ENCODE data around the gene RBM8A. TPM values are rescaled to one million over a fixed set of nuclear protein-coding genes. Genes with fewer than 3 reads are reported as not detected.
"Not testable (repeated sequence)": the region's sequence is repeated elsewhere in the genome, so short reads cannot be mapped to it uniquely, and the experiment has no call there.

The RBM8A gene
- total RNA-seq, 1 donor from 2014 or later, result 93.8 TPM

DNA sequence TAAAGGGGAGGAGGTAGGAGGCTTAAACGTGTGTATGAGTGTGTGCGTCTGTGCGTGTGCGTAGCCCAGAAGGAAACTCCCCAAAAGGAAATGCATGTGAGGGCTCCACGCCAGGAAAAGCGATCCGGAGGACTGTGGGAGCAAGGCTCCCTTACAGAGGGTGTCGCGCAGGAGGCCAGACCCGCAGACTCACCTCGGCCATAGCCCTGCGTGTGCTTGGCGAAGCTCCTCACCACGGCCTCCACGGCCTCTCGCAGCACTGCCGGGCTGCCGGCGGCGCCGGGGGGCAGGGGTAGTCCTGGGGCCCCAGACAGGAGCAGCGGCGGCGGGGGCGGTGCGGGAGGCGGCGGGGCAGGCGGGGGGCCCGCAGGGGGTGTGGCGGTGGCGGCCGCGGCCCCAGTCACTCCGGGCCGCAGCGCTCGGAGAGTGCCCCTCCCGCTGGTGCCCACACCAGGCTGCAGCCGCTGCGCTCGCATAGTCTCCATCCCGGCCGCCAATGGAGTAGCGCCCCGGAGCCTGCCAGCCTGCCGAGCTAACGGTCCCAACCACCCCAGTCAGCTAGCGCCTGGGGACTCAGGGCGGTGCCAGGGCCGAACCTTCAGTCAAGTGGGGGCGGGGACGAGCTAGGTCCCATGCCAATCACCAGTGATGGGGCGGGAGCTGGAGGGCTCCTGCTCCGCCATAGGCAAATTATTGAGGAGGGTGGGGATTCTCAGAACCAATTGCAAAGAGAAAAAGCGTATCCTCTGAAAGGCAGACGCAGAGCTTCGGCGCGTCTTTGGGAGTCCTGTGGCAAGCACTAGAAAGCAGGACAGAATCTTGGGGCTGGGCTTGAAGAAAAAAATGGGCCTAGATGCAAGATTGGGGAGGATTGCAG lies 30.4 kb upstream of the RBM8A start, which contains the start of gene LIX1L:
TSS of gene LIX1L (minus strand) at position 575 of the 877 bp plus-strand sequence. CDS start at position 485, 90 bp downstream.
- ATAC-seq, result peak; percentile 92
- intact Hi-C loops (cut with DNase I), result no loop called here
- peak; percentile 98 for DNase-seq (ENCODE audit: low spot score)

DNA sequence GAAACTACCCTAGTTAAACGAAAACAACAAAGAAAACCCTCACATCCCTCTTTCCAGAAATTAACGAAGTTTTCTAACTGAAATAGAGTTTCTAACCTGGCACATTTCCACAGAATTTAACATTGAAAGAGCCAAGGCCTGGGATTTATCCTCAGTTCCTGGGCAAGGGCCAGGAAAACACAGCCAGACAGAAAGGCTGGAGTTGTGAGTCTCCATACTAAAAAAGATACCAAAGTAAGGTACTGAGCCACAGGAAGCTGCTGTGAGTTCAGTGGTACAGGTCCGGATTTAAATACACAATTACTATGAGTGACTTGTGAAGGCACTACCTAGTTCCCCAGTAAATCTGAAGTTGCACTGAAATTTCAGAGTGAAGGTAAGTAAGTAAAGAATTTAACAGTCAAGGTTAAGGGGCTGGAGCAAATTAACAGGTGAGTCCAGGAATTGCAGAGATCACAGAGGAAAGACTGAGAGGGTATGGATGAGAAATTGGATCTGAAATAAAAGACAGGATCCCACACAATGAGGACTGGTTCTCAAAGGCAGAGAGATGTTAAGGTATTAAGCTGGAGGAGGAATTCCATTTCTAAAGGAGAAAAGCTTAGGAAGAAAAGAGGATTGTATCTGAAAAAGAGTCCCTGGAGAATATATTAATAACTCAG lies 29.6 kb upstream of the RBM8A start:
- ATAC-seq (no peak), DNase-seq (ENCODE audit: low spot score) (no peak)
- intact Hi-C loops (cut with DNase I), result no loop called here

DNA sequence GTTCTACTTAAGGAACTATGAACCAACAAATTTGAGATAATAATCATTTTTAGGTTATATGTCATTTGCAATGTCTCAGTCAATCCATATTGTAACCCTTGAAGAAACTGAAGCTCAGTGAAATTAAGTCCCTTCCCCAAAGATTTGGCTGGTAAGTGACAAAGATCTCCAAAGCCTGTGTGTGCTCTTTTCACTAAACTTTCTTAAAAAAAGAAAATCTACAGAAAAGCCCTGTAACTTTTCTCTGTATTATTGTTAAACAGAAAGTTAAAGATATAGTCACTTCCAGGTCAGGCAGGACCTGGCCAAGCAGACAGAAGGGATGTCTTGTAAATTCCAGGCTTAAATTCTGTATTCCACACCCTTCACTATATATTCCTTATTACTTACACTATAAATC lies 29.1 kb upstream of the RBM8A start:
- intact Hi-C loops (cut with DNase I), result no loop called here
- DNase-seq (ENCODE audit: low spot score), result no peak
- ATAC-seq, result no peak

DNA sequence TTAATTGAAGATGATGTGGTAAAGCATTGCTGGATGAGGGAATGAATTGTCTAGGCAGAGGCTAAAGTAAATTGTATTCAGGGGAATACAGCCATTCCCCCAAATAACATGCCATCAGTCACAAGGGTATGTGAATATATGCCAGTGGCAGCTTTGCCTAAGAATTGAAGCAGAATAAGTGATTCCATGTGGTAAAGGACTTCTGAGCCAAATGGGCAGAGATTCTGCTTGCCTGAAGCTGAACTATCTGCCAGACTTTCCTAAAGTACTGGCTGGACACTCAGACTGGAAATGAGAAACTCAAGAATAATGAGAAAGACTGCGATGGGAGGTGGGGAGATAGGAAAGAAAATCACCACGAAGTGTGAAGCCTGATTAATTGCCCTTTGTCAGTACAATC lies 28.2 kb upstream of the RBM8A start:
- DNase-seq (ENCODE audit: low spot score) (no peak), ATAC-seq (no peak)
- intact Hi-C loops (cut with DNase I), result no loop called here

DNA sequence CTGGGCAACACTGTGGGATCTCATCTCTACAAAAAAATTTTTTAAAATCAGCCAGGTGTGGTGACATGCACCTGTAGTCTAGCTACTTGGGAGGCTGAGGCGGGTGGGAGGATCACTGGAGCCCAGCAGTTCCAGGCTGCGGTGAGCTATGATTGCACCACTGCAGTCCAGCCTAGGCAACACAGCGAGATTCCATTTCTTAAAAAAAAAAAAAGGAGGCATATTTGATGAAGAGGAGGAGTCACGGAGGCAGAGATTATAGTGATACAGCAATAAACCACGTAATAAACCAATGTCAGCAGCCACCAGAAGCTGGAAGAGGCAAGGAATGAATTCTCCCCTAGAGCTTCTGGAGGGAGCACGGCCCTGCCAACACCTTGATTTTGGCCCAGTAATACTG lies 26.6 kb upstream of the RBM8A start:
- intact Hi-C loops (cut with DNase I), result no loop called here
- ATAC-seq (no peak), DNase-seq (ENCODE audit: low spot score) (no peak)

DNA sequence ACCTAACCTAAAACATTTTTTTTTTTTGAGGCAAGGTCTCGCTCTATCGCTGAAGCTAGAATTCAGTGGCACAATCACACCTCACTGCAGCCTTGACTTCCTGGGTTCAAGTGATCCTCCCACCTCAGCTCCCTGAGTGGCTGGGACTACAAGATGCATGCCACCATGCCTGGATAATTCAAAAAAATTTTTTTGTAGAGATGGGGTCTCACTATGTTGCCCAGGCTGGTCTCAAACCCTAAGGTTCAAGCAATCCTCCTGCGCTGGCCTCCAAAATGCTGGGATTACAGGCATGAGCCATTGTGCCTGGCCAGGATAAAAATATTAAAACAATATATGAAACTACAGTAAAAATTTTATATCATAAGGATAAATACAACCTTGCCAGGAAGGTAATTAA lies 25.6 kb upstream of the RBM8A start:
- ATAC-seq, result no peak
- no peak for DNase-seq (ENCODE audit: low spot score)

GRCh38 chr1:145951526-145951925 lies 24.2 kb upstream of the RBM8A start:
- no peak for DNase-seq (ENCODE audit: low spot score)
- intact Hi-C loops (cut with DNase I), result no loop called here

More for the DNA sequence above, 25.6 kb upstream of the RBM8A start:
- intact Hi-C loops (cut with DNase I), result no loop called here

GRCh38 chr1:145949219-145949618 lies 21.9 kb upstream of the RBM8A start:
- DNase-seq (ENCODE audit: low spot score) (no peak), ATAC-seq (no peak)
- intact Hi-C loops (cut with DNase I), result no loop called here

More at GRCh38 chr1:145951526-145951925, 24.2 kb upstream of the RBM8A start:
- no peak for ATAC-seq

- DNase-seq (ENCODE audit: low spot score), result no peak
- ATAC-seq, result no peak
- intact Hi-C loops (cut with DNase I), result no loop called here
Measured at GRCh38 chr1:145947551-145947950, 20.3 kb upstream of the RBM8A start.

DNA sequence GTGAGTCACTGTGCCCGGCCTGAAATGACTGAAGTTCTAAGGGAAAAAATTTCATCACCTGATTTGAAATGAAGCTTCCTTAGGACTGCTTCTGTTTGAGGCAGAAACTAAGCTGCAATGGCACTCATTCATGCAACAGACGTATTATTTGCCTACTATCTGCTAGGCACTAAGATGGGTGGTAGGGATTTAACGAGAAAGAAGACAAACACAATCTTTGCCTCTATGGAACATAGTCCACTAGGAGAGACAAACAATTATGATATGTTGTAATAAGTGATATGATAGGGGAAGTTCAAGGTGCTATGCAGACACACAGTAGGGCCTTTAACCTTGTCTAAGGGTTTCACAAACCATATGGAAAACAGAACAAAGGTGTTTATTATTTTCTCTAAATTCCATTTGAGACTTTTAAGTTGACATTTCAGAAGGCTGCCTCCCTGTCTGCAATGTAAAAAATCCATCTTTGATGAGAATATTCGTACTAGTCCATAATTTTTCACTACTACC lies 19.2 kb upstream of the RBM8A start:
- ATAC-seq (no peak), DNase-seq (ENCODE audit: low spot score) (no peak)
- intact Hi-C loops (cut with DNase I), result no loop called here

DNA sequence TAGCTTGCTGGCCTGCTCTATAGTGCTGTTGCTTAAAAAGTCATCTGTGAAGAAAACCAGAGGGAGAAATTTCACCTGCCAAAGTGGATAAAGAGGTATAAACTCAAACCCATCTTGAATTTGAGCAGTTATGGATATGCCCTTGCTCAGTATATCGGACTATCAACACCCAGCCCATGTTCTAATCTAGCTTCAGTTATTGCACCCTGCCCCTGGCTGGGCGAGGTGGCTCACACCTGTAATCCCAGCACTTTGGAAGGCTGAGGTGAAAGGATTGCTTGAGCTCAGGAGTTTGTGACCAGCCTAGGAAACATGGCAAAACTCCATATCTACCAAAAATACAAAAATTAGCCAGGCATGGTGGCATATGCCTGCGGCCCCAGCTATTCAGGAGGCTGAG lies 17.2 kb upstream of the RBM8A start:
- DNase-seq (ENCODE audit: low spot score) (no peak), ATAC-seq (no peak)
- intact Hi-C loops (cut with DNase I), result no loop called here

GRCh38 chr1:145942871-145943270 lies 15.6 kb upstream of the RBM8A start:
- DNase-seq (ENCODE audit: low spot score), result no peak
- ATAC-seq, result no peak
- intact Hi-C loops (cut with DNase I), result no loop called here

- ATAC-seq, result no peak
- intact Hi-C loops (cut with DNase I), result no loop called here
Measured at GRCh38 chr1:145942405-145942804, 15.1 kb upstream of the RBM8A start.

GRCh38 chr1:145937436-145937835 lies 10.2 kb upstream of the RBM8A start:
- DNase-seq (ENCODE audit: low spot score) (no peak), ATAC-seq (no peak)
- intact Hi-C loops (cut with DNase I), result no loop called here

More at GRCh38 chr1:145942405-145942804, 15.1 kb upstream of the RBM8A start:
- DNase-seq (ENCODE audit: low spot score), result no peak

GRCh38 chr1:145936247-145936646 lies 9.0 kb upstream of the RBM8A start:
- peak; percentile 76 for ATAC-seq
- DNase-seq (ENCODE audit: low spot score), result no peak
- intact Hi-C loops (cut with DNase I), result no loop called here

DNA sequence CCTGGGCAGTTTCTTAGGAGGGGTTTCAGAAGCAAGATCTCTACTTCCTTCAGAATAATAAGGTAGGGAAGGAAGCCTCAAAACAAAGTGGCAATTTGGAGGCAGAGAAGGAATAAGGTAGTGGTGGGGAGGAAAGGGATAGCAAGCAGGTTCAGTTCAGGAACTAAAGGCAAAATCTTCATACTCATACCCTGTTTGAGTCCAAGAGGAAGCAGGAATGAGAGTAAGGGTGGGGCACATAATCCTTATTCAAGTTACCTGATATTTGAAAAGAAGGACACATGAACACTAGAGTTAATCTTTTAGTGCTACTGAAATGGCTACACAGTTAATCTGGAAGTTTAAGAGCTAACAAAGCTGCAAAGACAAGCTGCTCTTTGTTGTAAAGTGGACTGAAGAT lies 8.4 kb upstream of the RBM8A start:
- no peak for ATAC-seq
- intact Hi-C loops (cut with DNase I), result no loop called here
- no peak for DNase-seq (ENCODE audit: low spot score)

DNA sequence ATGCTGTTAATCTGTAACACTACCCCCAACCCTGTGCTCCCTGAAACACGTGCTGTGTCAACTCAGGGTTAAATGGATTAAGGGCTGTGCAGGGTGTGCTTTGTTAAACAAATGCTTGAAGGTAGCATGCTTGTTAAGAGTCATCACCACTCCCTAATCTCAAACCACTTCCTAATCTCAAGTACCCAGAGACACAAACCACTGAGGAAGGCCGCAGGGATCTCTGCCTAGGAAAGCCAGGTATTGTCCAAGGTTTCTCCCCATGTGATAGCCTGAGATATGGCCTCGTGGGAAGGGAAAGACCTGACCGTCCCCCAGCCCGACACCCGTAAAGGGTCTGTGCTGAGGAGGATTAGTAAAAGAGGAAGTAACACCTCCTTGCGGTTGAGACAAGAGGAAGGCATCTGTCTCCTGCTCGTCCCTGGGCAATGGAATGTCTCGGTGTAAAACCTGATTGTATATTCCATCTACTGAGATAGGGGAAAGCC lies 5.3 kb upstream of the RBM8A start:
- DNase-seq (ENCODE audit: low spot score); intact Hi-C loops (cut with DNase I); ATAC-seq: not testable (repeated sequence)

GRCh38 chr1:145927916-145928643 lies 796 bp upstream of the RBM8A start:
- ATAC-seq, result no peak
- intact Hi-C loops (cut with DNase I), result no loop called here
- DNase-seq (ENCODE audit: low spot score), result no peak

- ATAC-seq, result peak; percentile 5
- intact Hi-C loops (cut with DNase I), result no loop called here
- DNase-seq (ENCODE audit: low spot score), result no peak
Measured at GRCh38 chr1:145926686-145927062, 610 bp downstream of the RBM8A start.
